H1 (cell line): ENCODE measurements around the gene CCDC78. TPM values are rescaled to one million over a fixed set of nuclear protein-coding genes. Genes with fewer than 3 reads are reported as not detected.

Experiments
- CTCF ChIA-PET: fragments of 300-600 bp; sonication (Branson Sonifier 250); formaldehyde crosslinking; loops from one replicate; lab custom pipeline; 2021; ENCODE audit not compliant: partially characterized antibody; lab: Charles Lee
- POLR2A ChIA-PET: fragments of 300-600 bp; sonication (Branson Sonifier 250); formaldehyde crosslinking; loops from one replicate; lab custom pipeline; 2021; ENCODE audit warnings: inconsistent platforms; ENCODE audit not compliant: partially characterized antibody; lab: Charles Lee
- DNase-seq, 2 experiments: peaks; one replicate each; pipeline versions ENCODE4 v3.0.0 to v3.0.0-alpha.2; 2010 to 2022; ENCODE audit warnings: low spot score in 2 of 2, low read depth in 1 of 2, mixed read lengths in 1 of 2
- FAIRE-seq: peaks from 2 replicates; lab custom pipeline; 2011; peaks lifted over from hg19 to GRCh38; lab: Jason Lieb, UNC
- H2AFZ ChIP-seq: 2 replicates; pipeline ENCODE4 v1.8.1; 2012; ENCODE audit warnings: low read length, inconsistent platforms
- H2AK5ac ChIP-seq: 2 replicates; pipeline ENCODE4 v1.6.1; 2013; ENCODE audit warnings: low read depth, low read length
- H2BK120ac ChIP-seq: replicated peaks from 2 replicates; pipeline ENCODE3; 2013; ENCODE audit warnings: low read depth, low read length, inconsistent platforms
- H2BK12ac ChIP-seq: 2 replicates; pipeline ENCODE4 v1.6.1; 2013; ENCODE audit warnings: low read depth, low read length
- H2BK15ac ChIP-seq: 2 replicates; pipeline ENCODE4 v1.6.1; 2013; ENCODE audit warnings: low read length
- H2BK20ac ChIP-seq: 2 replicates; pipeline ENCODE4 v1.6.1; 2013; ENCODE audit warnings: low read length
- H2BK5ac ChIP-seq: 2 replicates; pipeline ENCODE4 v1.6.1; 2013; ENCODE audit warnings: low read depth, low read length
- H3K14ac ChIP-seq: 2 replicates; pipeline ENCODE4 v1.6.1; 2013; ENCODE audit warnings: inconsistent platforms; ENCODE audit not compliant: insufficient read length
- H3K18ac ChIP-seq: 2 replicates; pipeline ENCODE4 v1.6.1; 2013; ENCODE audit warnings: low read length; ENCODE audit errors: extremely low read depth
- H3K23ac ChIP-seq: 2 replicates; pipeline ENCODE4 v1.6.1; 2013; ENCODE audit warnings: inconsistent platforms; ENCODE audit not compliant: insufficient read length
- H3K23me2 ChIP-seq: 2 replicates; pipeline ENCODE4 v1.6.1; 2013; ENCODE audit warnings: low read depth, low read length
- H3K27ac ChIP-seq: 2 replicates; pipeline ENCODE4 v1.6.1; 2011; ENCODE audit warnings: low read depth, low read length, inconsistent platforms
- H3K27me3 ChIP-seq, 4 experiments: replicated peaks in 1 of 4; 1 replicate in 1 of 4; 2 replicates in 3 of 4; pipeline versions ENCODE4 v1.6.1 to v1.8.1; 2011 to 2013; ENCODE audit warnings: low read length in 3 of 4, mild to moderate bottlenecking in 3 of 4, inconsistent platforms in 2 of 4, mixed read lengths in 2 of 4, moderate library complexity in 1 of 4; ENCODE audit not compliant: control insufficient read depth in 3 of 4, insufficient read depth in 3 of 4; ENCODE audit errors: extremely low read depth in 1 of 4
- H3K36me3 ChIP-seq, 4 experiments: 2 replicates each; pipeline versions ENCODE4 v1.6.1 to v1.8.1; 2011 to 2013; ENCODE audit warnings: mild to moderate bottlenecking in 4 of 4, low read length in 3 of 4, moderate library complexity in 2 of 4, control low read depth in 1 of 4, inconsistent platforms in 1 of 4; ENCODE audit not compliant: insufficient read depth in 4 of 4, control insufficient read depth in 2 of 4
- H3K4ac ChIP-seq: replicated peaks from 2 replicates; pipeline ENCODE3; 2013; ENCODE audit warnings: low read length, low read depth, mixed read lengths, inconsistent platforms; ENCODE audit not compliant: insufficient read length
- H3K4me1 ChIP-seq, 4 experiments: replicated peaks in 1 of 4; 1 replicate in 1 of 4; 2 replicates in 3 of 4; pipeline versions ENCODE4 v1.6.1 to v1.8.1; 2011 to 2013; ENCODE audit warnings: low read length in 3 of 4, inconsistent platforms in 2 of 4, mixed read lengths in 1 of 4; ENCODE audit not compliant: insufficient read depth in 4 of 4, control insufficient read depth in 3 of 4
- H3K4me2 ChIP-seq, 2 experiments: 2 replicates each; pipeline versions ENCODE4 v1.6.1 to v1.8.1; 2011 to 2013; ENCODE audit warnings: low read depth in 2 of 2, low read length in 2 of 2, control low read depth in 1 of 2, inconsistent platforms in 1 of 2, mild to moderate bottlenecking in 1 of 2; ENCODE audit not compliant: insufficient read depth in 1 of 2
- H3K4me3 ChIP-seq, 4 experiments: fragments of 200-600, 300-600 bp in 1 of 4; sonication (generic), shearing (Covaris generic), sonication (Bioruptor Twin) in 1 of 4; 2 replicates each; pipeline versions ENCODE4 v1.5.1 to v1.8.1; 2011 to 2016; ENCODE audit warnings: low read length in 4 of 4, low read depth in 3 of 4, control low read depth in 2 of 4, inconsistent platforms in 2 of 4, mild to moderate bottlenecking in 2 of 4, mixed read lengths in 1 of 4, moderate library complexity in 1 of 4; ENCODE audit not compliant: insufficient read depth in 2 of 4; ENCODE audit errors: extremely low read depth in 1 of 4
- H3K56ac ChIP-seq: replicated peaks from 2 replicates; pipeline ENCODE3; 2013; ENCODE audit warnings: low read depth, mild to moderate bottlenecking, mixed read lengths, low read length, inconsistent platforms; ENCODE audit not compliant: insufficient read length
- H3K79me1 ChIP-seq: 2 replicates; pipeline ENCODE4 v1.6.1; 2013; ENCODE audit warnings: low read depth, low read length, control low read depth
- H3K79me2 ChIP-seq, 2 experiments: 2 replicates each; pipeline versions ENCODE4 v1.6.1 to v1.8.1; 2012 to 2013; ENCODE audit warnings: low read length in 2 of 2, mild to moderate bottlenecking in 2 of 2, inconsistent platforms in 1 of 2; ENCODE audit not compliant: insufficient read depth in 2 of 2, control insufficient read depth in 1 of 2
- H3K9ac ChIP-seq, 4 experiments: replicated peaks in 1 of 4; 1 replicate in 1 of 4; 2 replicates in 3 of 4; pipeline versions ENCODE4 v1.6.1 to v1.8.1; 2011 to 2013; ENCODE audit warnings: low read depth in 3 of 4, low read length in 3 of 4, control low read depth in 2 of 4, mild to moderate bottlenecking in 2 of 4, moderate library complexity in 2 of 4, inconsistent platforms in 1 of 4; ENCODE audit errors: extremely low read depth in 1 of 4
- H3K9me3 ChIP-seq, 2 experiments: 2 replicates each; pipeline versions ENCODE4 v1.6.1 to v1.8.1; 2012 to 2013; ENCODE audit warnings: mild to moderate bottlenecking in 2 of 2, moderate library complexity in 2 of 2, control low read depth in 1 of 2, inconsistent platforms in 1 of 2, low read depth in 1 of 2, low read length in 1 of 2, mixed read lengths in 1 of 2; ENCODE audit not compliant: insufficient read depth in 2 of 2
- H4K20me1 ChIP-seq, 2 experiments: replicated peaks in 1 of 2; 2 replicates each; pipeline versions ENCODE3 to v1.8.1; 2011 to 2013; ENCODE audit warnings: inconsistent platforms in 2 of 2, low read length in 2 of 2, mild to moderate bottlenecking in 1 of 2; ENCODE audit not compliant: insufficient read depth in 2 of 2, control insufficient read depth in 1 of 2
- H4K5ac ChIP-seq: 2 replicates; pipeline ENCODE4 v1.6.1; 2013; ENCODE audit warnings: low read length, low read depth, mixed read lengths, inconsistent platforms; ENCODE audit not compliant: insufficient read length
- H4K8ac ChIP-seq: 2 replicates; pipeline ENCODE4 v1.8.0; 2013; ENCODE audit warnings: mild to moderate bottlenecking, moderate library complexity, low read length, inconsistent platforms; ENCODE audit not compliant: insufficient read depth; ENCODE audit errors: extremely low read depth
- H4K91ac ChIP-seq: replicated peaks from 2 replicates; pipeline ENCODE3; 2013; ENCODE audit warnings: low read length, mixed read lengths, inconsistent platforms; ENCODE audit not compliant: insufficient read length
- BACH1 ChIP-seq: IDR thresholded peaks from 2 replicates; pipeline ENCODE4 v1.6.1; 2012; ENCODE audit warnings: low read length, improper control_type of control experiment
- GABPA ChIP-seq: IDR thresholded peaks from 2 replicates; pipeline ENCODE4 v1.6.1; 2011; ENCODE audit warnings: mild to moderate bottlenecking, low read length, moderate library complexity, borderline replicate concordance; ENCODE audit not compliant: insufficient read depth
- HDAC6 ChIP-seq: IDR thresholded peaks from one replicate; pipeline ENCODE4 v1.7.1; 2012; ENCODE audit warnings: low read depth, mild to moderate bottlenecking, inconsistent platforms, low read length, moderate library complexity
- KDM4A ChIP-seq: IDR thresholded peaks from one replicate; pipeline ENCODE4 v1.7.1; 2012; ENCODE audit warnings: low read depth, mild to moderate bottlenecking, moderate library complexity, low read length, inconsistent platforms; ENCODE audit not compliant: severe bottlenecking
- MAFK ChIP-seq: IDR thresholded peaks from 2 replicates; pipeline ENCODE4 v1.6.1; 2012; ENCODE audit warnings: low read depth, mild to moderate bottlenecking, improper control_type of control experiment, low read length
- SIN3A ChIP-seq, 2 experiments: IDR thresholded peaks in 1 of 2; conservative IDR thresholded peaks in 1 of 2; 2 replicates each; pipeline ENCODE4 v1.6.1; 2011 to 2012; ENCODE audit warnings: low read length in 2 of 2, improper control_type of control experiment in 1 of 2, low read depth in 1 of 2, mild to moderate bottlenecking in 1 of 2
- SIX5 ChIP-seq: IDR thresholded peaks from 2 replicates; pipeline ENCODE4 v1.6.1; 2011; ENCODE audit warnings: mild to moderate bottlenecking, low read depth, low read length
- SUZ12 ChIP-seq: fragments of 200-600 bp; sonication (generic); IDR thresholded peaks from 2 replicates; pipeline ENCODE4 v1.6.1; 2012; ENCODE audit warnings: mild to moderate bottlenecking, inconsistent platforms, low read length, moderate library complexity, mixed read lengths
- WGBS, 2 experiments: shearing (Covaris generic) in 1 of 2; methylation state at CpG; one replicate each; pipeline versions ENCODE4 v1.1.6 to v1.1.7; 2013 to 2015; ENCODE audit warnings: low lambda C conversion rate in 2 of 2, mixed read lengths in 2 of 2, inconsistent platforms in 1 of 2, low coverage in 1 of 2, missing lambda C conversion rate in 1 of 2; ENCODE audit not compliant: insufficient replicate concordance in 2 of 2, insufficient coverage in 1 of 2, insufficient read length in 1 of 2; ENCODE audit errors: extremely low coverage in 1 of 2, missing lambda C conversion rate in 1 of 2; 5-methylcytosine and 5-hydroxymethylcytosine counted together
- polyA plus RNA-seq, 7 experiments: library from polyadenylated mRNA; depleted of rRNA in 3 of 7; stranded (reverse) in 5 of 7; unstranded in 2 of 7; fragments of >200 nt in 5 of 7; fragments of 200-250 nt in 2 of 7; gene quantifications; 1 replicate in 5 of 7; 2 replicates in 1 of 7; 4 replicates in 1 of 7; pipeline versions ENCODE4 v1.2.1 to v1.2.3, GENCODE V29; 2011 to 2013; ENCODE audit warnings: missing spikeins in 2 of 7, mixed read lengths in 2 of 7
- total RNA-seq: library from RNA; stranded (reverse); fragmentation: NEBNext Ultra II Directional; extraction: Animal tissue kit (Norgen Biotek cat#: 25700); gene quantifications from 2 replicates; pipeline ENCODE4 v1.2.1, GENCODE V29; 2021

CCDC78 gene
- total and polyA plus RNA-seq, 2 of the 8 experiments (the other 6 are each of a cell fraction or from before 2014, with no cell fraction given) = 7.1 to 8.5 TPM

GRCh38 chr16:765488-765865 lies 39.2 kb upstream of the CCDC78 start:
- Histone ChIP-seq H3K79me2 (no peaks in the 10 kb centered on the region), H3K27ac (no peak overlapping the region), H3K36me3 (no peaks in the 10 kb centered on the region), H3K18ac (no peak overlapping the region), H3K4me2 (no peak overlapping the region), H4K5ac (no peak overlapping the region), H3K4me1 (peaks cover 0 to 9% (median 6%) of the 10 kb centered on the region in 4 experiments; a peak in 5 of 7 replicates), H3K23me2 (no peaks in the 10 kb centered on the region; the same call in 1 of the 2 replicates), H3K9ac (no peak overlapping the region), H3K4me3 (no peak overlapping the region), H4K20me1 (no peaks in the 10 kb centered on the region), H3K56ac (no peak overlapping the region), H4K8ac (no peak overlapping the region), H3K27me3 (no peaks in the 10 kb centered on the region), H2AK5ac (no peak overlapping the region), H2BK12ac (no peak overlapping the region), H3K4ac (no peak overlapping the region), H2BK20ac (no peak overlapping the region), H2BK120ac (no peak overlapping the region), H3K79me1 (no peaks in the 10 kb centered on the region), H3K9me3 (no peaks in the 10 kb centered on the region), H4K91ac (no peak overlapping the region), H3K14ac (no peak overlapping the region), H2AFZ (no peak overlapping the region), H2BK5ac (no peak overlapping the region), H2BK15ac (0 out of 2 replicates have a peak overlapping the region, but pooled peaks have one; percentile 61), H3K23ac (no peak overlapping the region)
- FAIRE-seq (no peak), DNase-seq (no peak)
- POLR2A ChIA-PET = interaction anchor here (1.1 kb wide), 1 partner anchor 45 kb away, joined by 3 read pairs; no protein-coding TSS in a partner anchor
- 97% methylated on average over 29 of the region's 29 CpGs; no CpG with 5 or more reads in 1 of the 2 experiments for WGBS, 2 experiments
- TF ChIP-seq GABPA = no peak
- TF ChIP-seq BACH1 = no peak
- TF ChIP-seq HDAC6 = no peak
- no peak for TF ChIP-seq SUZ12
- TF ChIP-seq SIX5 = no peak
- no peak for TF ChIP-seq KDM4A
- no peak for TF ChIP-seq SIN3A (conservative IDR thresholded peaks at IDR 0.05 in 1 of 2, IDR thresholded peaks at IDR 0.05 in 1 of 2; ENCODE audit: low read depth in 1 of 2, low read length in 2 of 2)
- TF ChIP-seq MAFK = no peak
- CTCF ChIA-PET = interaction anchor here (0.7 to 1.7 kb wide), 6 partner anchors 9 to 50 kb away, joined by 3 to 7 read pairs (median 3); partner anchors contain the start of genes CHTF18 and RPUSD1
